HPDE6-E6E7 (cell line): ENCODE data around the gene MUL1.
"Not testable (repeated sequence)": the region's sequence is repeated elsewhere in the genome, so short reads cannot be mapped to it uniquely, and the experiment has no call there.

ENCODE experiments used
- DNase-seq: peaks from one replicate; pipeline ENCODE4 v3.0.0; 2011; ENCODE audit warnings: missing footprints; ENCODE audit errors: extremely low spot score

MUL1 gene, protein sequence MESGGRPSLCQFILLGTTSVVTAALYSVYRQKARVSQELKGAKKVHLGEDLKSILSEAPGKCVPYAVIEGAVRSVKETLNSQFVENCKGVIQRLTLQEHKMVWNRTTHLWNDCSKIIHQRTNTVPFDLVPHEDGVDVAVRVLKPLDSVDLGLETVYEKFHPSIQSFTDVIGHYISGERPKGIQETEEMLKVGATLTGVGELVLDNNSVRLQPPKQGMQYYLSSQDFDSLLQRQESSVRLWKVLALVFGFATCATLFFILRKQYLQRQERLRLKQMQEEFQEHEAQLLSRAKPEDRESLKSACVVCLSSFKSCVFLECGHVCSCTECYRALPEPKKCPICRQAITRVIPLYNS

DNA sequence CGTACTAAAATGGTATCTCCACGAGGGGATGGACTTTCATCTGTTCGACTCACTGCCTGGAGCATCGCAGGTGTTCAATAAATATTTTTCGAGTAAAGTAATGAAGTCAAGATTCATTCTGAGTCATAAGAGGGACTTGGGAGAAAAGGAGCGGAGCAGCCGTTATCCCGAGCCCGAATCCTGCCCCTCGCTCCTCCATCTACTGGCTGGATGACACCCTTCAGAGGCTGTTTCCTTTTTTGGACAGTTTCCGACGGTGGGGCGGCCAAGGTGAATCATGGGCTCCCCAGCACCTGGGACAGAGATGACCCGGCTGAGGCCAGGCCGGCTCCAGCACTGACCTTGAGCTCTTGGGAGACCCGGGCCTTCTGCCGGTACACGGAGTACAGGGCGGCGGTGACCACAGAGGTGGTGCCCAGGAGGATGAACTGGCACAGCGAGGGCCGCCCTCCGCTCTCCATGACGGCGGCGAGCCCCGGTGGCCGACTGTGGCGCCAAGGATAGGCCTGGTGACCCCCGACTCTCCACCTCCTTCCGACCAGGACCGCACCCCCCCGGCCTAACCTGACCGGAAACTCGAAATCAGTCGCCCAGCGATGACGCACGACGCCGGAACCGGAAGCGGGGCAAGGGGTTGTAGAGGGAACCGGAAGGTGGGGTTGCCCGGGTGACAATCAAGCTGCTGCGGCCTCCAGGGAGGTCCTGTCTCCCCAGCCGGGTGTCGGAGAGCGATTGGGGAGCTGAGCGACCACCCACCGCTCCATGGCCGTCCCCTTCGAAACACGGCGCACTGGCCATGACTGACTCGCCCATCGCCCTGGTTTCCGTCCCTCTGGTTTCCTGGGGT lies at the start of gene MUL1:
TSS of gene MUL1 (minus strand) at position 588 of the 847 bp plus-strand sequence. CDS start at position 461, 127 bp downstream.
- peak; percentile 92 for DNase-seq

DNA sequence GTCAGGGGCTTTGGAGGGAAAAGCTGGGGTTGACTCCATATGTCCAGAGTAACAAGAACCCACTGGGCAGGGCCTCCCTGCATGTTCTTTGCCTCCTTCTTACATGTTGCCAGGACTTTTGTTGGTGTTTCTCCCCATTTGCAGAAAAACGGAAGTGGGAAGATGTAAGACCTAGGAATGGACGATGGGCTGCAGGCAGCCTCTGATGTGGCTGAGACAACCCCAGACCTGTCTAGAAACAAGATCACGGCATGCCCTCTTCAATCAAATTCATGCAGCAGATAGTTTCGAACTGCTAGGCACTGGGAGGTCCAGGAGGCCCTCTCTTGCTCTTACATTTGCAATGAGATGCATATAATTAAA lies 47.8 kb upstream of the MUL1 start:
- no peak for DNase-seq

DNA sequence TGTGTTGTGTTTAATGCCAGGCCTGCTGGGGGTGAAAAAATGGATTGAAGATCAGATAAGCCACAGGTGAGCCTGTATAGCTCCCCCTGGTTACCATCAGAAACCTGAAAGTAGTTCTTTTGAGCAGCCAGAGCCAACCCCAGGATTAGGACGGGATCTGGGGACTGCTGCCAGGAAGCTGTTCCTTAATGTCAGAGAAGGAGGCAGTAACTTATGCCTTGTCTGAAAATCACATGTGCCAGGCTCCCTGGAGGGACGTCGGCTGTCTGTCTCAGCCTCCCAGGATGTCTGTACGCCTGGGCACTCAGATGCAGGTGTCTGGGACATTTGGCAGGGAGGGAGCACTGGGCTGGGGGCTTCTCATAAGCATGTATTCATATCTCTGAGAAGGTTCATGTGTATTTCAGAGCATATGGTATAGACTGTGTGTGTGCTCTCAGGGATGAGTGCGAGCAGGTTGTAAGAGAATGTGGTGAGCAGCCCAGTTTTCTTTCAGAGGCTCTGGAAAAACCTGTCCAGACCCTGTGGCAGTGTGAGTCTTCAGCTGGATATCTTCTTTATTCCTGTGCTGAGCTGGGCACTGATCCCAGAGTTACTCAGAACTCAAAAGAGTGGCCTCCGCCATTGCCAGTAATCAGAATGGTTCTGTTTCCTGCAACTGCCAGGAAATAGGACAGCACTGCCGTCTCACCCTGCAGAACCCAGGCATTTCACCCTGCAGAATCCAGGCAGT lies 47.2 kb upstream of the MUL1 start:
- no peak for DNase-seq

DNA sequence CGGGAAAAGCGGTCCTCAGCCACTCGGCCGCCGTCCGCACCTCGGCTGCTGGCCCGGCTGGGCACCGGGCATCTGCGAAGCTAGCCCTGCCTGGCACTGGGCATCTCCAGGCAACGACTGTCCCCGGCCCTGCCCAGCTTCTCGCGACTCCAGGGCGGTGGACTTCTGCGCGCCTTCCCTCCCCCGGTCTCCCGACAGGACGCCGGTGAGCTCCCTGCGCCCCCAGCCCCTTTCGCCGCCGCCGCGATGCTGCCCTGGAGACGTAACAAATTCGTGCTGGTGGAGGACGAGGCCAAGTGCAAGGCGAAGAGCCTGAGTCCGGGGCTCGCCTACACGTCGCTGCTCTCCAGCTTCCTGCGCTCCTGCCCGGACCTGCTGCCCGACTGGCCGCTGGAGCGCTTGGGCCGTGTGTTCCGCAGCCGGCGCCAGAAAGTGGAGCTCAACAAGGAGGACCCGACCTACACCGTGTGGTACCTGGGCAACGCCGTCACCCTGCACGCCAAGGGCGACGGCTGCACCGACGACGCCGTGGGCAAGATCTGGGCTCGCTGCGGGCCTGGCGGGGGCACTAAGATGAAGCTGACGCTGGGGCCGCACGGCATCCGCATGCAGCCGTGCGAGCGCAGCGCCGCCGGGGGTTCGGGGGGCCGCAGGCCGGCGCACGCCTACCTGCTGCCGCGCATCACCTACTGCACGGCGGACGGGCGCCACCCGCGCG lies 44.9 kb upstream of the MUL1 start:
- no peak for DNase-seq

DNA sequence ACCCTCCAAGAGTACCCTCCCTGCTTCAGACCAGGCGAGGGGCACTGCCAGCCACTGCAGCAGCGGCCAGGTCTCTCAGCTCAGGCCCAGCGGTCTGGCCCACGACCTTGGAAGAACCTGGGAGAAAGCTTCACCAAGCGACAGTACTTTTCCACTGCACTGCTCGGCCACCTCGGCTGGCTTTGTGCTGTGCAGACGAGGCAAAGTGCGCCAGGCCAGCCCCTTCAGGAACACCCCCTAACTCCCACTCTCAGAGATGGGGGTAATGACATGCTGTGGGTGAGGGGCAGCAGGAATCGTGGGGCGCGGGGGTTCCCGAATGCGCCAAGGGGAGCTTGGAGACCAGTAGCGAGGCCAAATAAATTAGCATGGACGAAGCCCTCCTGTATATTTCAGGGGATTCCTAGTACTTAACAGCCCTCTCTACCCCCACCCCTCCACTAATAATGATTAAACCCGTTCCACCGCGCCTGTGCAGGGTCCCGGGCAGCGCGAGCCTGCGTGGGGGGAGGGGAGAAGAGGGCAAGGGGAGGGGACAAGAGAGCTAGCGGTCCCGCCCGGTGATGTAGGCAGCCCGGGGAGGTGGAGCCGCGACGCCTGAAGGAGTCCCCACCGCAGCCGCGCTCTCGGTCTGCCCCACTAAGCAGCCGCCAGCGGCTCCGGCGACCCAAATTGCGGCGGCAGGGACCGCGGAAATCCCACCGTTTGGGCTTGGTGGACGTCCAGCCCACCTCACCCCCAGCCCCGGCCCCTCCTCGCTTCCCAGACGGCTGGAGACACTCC lies 44.2 kb upstream of the MUL1 start, which contains the start of gene FAM43B:
TSS of gene FAM43B (plus strand) at position 629 of the 783 bp plus-strand sequence. CDS start 401 bp downstream, outside the sequence.
- no peak for DNase-seq

DNA sequence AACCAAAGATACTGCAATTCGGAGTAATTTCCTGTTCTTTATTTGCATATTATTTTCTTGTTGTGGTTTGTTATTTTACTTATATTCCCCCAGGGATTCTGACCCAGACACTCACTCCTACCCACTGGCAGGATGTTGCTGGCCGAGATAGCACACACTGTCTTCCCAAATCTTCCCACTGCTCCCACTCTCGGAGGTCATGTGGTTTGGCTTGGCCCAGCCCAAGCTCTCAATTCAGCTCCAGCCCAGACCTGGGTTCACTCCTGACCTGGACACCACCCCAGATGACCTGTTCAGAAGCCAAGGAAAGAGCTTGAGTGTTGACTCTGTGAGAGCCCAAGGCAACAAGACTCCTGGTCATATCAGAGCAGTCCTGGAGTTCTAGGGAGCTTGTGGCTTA lies 43.2 kb upstream of the MUL1 start:
- DNase-seq, result no peak

DNA sequence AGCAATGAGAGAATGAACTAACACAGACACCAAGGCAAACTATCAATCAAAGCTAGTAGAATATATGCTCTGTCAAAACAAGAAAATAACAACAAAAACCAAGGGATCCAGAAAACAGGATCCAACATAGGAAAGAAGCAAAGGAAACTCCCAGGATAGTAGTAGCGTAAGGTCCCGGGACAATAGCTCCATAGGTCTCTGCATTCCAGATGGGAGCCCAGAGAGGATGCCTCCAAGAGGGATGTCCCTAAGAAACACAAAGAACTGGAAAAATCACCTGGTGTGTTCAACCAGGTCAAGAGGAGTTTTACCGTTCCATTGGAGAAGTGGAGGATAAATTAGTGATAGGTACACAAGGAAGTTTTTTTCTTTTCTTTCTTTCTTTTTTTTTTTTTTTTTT lies 38.7 kb upstream of the MUL1 start:
- DNase-seq, result no peak

DNA sequence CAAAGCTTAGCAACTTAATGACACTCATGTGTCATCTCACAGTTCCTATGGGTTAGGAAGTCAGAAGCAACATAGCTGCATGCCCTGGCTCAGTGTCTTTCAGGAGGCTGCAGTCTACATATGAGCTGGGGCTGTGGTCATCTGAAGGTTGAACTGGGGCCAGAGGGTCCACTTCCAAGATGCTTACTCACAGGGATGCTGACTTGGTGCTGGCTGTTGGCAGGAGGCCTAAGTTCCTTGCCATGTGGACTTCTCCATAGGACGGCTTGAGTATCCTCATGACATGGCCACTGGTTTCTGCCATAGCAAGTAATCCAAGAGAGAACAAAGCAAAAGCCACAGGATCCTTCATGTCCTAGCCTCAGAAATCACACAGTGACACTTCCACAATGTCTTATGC lies 32.3 kb upstream of the MUL1 start:
- DNase-seq, result no peak

DNA sequence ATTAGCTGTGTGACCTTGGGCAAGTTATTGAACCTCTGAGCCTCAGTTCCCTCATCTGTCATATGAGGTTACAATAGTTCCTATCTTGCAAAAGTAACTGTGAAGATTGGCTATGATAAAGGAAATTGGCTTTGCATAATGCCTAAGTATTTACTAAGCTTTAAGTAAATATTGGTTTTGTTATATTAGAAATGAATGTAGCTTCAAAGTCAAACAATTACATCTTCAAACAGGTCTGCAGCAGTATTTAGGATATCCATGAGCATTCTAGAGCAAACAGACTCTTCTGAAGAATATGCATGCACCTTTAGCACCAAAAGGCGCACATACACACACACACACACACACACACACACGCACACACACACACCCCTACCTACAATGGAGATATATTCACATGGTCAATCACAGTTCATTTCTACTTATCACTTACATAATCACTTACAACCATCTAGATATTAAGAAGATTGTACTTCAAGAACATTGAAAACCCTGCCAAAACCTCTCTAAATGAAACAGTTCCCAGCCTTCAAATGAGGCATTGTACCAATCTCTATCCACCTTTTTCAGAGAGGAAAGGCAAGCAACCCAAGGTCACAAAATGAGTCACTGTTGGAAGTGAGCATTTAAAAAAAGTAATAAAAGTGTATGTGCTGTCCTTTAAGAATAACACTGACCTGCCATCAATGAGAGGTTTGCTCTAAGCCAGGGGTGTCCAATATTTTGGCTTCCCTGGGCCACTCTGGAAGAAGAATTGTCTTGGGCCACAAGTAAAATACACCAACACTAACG lies 31.0 kb upstream of the MUL1 start:
- DNase-seq, result no peak

DNA sequence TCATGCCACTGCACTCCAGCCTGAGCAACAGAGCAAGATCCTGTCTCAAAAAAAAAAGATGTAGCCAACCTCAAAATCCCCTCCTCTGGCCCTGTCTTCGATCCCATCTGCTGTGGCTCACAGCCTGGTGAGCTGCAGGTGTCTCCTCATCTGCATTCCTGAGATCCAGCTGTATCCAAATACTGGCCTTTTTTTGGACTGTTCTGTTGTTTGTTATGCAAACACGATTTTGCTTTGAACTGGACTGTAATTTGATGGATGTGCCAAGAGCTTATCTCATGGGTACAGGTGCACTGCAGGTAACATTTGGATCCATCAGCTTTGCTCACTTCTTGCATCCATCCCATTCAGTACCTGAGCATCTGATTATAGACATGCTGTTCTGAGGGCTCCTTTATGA lies 30.3 kb upstream of the MUL1 start:
- DNase-seq, result no peak

DNA sequence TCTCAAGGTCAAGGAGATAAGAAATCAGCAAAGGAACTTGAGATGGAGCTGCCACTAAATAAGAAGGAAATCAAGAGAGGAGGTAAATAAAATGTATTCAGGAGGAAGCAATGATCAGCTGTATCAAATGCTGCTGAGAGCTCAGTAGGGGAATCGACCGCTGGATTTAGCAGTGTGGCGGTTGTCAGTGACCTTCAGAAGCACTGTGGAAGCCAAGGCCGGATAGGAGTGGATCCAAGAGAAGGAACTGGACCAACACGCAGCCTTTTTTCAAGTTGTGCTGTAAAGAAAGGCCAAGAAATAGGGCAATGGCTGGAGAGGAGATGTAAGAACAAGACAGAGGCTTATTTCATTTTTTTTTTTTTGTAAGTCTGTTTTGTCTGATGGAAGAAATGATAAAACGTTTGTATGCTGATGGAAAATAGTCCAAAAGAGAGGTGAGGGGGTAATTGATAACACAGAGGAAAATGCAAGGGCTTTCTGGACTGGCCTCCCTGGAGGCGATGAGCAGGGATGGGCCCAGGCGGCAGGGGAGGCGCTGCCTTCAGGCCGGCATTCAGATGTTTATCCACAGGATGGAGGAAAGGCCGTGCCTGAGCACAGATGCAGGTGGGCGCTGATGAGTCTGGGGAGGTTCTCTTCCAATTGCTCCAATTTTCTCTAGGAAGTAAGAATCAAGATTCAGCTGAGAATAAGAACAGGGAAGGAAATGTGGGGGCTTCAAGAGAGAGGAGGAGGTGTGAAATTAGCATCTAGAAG lies 26.9 kb upstream of the MUL1 start:
- DNase-seq, result no peak

DNA sequence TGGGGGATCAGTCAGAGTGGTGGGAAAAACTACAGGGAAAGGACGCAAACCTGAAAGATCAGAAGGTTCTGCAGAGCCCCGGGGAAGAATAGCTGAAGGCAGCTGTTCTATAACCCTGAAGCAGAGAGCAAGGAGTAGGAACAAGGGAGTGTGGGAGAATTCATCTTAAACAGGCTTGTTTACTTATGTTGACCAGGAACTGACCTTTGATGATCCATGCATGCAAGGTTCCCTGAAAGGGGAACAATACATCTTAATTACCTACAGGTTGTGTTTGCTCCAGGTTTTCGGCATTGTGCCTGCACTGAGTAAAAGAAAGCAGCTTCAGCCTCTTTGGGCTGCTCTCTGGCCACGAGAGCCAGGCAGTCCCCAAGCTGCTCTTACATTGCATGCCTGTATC lies 25.7 kb upstream of the MUL1 start:
- no peak for DNase-seq

DNA sequence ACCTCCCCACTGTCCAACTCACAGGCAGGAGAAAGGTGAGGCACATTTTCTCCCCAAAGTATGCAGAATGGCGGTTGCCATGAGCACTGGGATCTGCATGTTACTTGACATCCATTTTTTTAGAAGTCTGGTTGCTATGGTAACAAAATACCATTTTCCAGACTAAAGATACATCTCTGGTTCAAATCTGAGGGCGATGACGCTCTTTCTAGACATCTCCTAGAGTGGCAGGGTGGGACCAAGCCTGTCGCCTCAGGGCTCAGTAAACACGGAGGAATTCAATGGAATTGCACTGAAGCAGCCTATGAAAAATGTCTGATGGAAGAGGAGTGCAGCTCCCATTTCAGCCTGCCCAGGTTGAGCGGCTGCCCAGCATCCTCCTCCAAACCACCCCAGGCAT lies 22.9 kb upstream of the MUL1 start:
- DNase-seq, result no peak

DNA sequence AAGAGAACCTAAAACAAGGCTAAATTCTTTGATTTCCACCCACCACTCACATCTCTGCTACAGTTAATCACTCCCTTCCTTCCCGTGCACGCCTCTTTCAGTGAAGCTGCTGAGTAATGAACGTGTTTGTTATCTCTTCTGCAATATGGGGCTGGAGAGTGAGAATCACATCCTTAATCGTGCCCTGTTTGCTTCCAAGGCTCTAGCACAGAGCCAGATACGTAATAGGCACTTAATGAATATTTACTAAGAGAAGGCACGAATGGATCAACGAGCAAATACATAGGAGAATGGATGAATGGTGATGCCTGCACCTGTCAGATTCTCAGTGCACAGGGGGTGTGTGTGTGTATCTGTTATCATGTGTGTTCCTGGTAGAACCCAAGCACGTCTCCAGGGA lies 22.4 kb upstream of the MUL1 start:
- no peak for DNase-seq

DNA sequence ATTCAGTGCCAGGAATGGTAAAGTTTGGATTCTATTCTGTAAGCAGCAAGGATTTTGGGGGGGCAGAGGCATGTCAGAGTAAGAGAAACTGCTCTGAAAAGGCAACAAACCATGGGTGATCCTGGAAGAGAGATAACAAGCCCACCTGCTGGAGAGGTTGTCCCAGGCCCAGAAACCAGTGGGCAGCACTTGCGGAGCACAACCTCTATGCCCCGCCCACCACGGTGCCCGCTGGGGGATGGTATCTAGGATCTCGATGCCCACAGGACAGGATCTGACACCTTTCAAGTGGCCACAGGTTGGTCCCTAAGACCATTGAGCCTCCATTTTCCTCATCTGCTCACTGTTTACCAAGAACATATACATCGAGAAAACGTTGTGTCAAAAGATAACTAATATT lies 20.3 kb upstream of the MUL1 start:
- DNase-seq, result no peak

DNA sequence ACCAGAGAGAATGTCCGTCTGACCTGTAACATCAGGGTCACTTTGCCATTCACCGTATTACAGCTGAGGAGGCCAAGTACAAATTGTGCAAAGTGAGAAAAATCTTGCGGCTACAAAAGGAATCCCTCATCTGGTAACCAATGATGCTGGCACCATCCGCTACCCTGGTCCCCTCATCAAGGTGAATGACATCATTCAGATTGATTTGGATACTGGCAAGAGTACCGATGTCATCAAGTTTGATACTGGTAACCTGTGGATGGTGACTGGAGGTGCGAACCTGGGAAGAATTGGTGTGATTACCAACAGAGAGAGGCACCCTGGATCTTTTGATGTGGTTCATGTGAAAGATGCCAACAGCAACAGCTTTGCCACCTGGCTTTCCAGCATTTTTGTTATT lies 18.3 kb upstream of the MUL1 start:
- no peak for DNase-seq

DNA sequence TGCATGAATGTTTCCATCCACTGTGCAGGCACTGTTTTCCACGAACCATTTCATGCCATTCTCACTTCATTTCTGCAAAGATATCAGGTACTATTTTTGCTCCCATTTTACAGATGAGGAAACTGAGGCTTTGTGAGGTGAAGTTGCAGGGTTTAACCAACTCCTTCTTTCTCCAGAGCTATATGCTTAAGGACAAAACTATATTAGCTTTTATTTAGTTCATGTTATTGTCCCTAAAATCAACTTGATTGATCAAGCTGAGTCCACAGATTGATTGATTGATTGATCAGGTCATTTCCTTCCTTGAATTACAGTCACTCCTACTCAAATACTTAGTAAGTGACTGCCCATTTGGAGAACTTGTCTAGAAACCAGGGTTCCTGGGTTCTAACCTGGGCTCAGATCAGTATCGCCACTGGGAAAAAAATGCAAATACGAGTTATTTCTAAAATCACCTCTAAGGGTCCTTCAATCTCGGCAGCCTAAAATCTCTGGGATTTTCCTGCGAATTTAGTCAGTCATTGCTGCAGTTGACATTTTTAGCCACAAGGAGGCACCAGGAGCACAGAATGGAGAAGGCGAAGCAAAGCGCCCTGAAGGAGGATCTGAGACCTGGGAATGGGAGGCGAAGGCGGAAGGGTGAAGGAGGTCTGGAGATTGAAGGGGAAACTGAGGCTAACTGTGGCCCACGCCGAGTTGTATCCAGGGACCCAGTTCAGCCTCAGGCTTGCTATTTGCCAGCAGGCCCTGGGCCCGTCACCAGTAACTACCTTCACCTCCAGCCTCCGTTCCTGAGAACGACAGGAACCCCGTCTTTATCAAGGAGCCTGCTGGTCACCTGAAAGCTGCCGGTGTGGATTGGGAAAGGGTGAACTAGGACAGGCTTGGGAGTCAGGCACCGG lies 14.3 kb upstream of the MUL1 start:
- DNase-seq, result peak; percentile 53

DNA sequence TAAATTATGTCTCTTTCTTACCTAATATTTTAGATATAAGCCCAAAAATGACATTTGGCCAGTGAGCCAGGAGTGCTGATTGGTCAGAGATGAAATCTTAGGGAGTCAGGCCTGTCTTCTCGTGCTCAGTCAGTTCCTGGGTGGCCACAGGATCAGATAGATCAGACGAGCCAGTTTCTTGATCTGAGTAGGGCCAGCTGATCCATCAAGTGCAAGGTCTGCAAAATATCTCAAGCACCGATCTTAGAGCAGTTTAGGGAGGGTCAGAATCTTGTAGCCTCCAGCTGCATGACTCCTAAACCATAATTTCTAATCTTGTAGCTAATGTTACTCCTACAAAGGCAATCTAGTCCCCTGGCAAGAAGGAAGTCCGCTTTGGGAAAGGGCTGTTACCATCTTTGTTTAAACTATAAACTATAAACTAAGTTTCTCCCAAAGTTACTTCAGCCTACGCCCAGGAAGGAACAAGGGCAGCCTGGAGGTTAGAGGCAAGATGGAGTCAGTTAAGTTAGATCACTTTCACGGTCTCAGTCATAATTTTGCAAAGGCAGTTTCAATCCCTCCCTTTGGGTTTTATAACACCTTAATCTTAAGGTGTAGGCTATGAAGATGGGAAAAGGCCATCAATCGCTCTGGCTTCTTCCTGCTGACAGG lies 11.8 kb upstream of the MUL1 start:
- DNase-seq, result not testable (repeated sequence)
